HCT116 (cell line): ENCODE data around the gene ELAC1. TPM values are rescaled to one million over a fixed set of nuclear protein-coding genes. Genes with fewer than 3 reads are reported as not detected.

Source experiments
- ATAC-seq: fragments of 200-7000 bp; cut with Tn5 transposase; 2 replicates; pipeline ENCODE4 v1.9.1; 2020; ENCODE audit warnings: mild to moderate bottlenecking, moderate library complexity
- BruUV-seq: library from RNA; stranded (reverse); fragments of 400-500 nt; replicated peaks from 2 replicates; lab custom pipeline; 2021; lab: Mats Ljungman, UMichigan
- CTCF ChIA-PET: fragments of 300-600 bp; sonication (Branson Sonifier 250); formaldehyde crosslinking; loops from one replicate; lab custom pipeline; 2021; ENCODE audit warnings: antibody characterized with exemption; lab: Charles Lee
- POLR2A ChIA-PET: fragments of 300-600, 350-600 bp; sonication (Branson Sonifier 250); formaldehyde crosslinking; loops from one replicate; lab custom pipeline; 2021; ENCODE audit warnings: antibody characterized with exemption; lab: Charles Lee
- RAD21 ChIA-PET, 2 experiments: fragments of 300-600 bp; sonication (Branson Sonifier 250); formaldehyde crosslinking; loops; one replicate each; lab custom pipeline; 2023; ENCODE audit warnings: low total read pairs in 2 of 2; ENCODE audit not compliant: uncharacterized antibody in 2 of 2, unreplicated experiment in 2 of 2, low non-redundant PET in 1 of 2; lab: Charles Lee
- DNase-seq: peaks from one replicate; pipeline ENCODE4 v3.0.0-alpha.2; 2010; ENCODE audit warnings: low read depth, low spot score
- H2AFZ ChIP-seq: fragments of 200-600 bp; shearing (Covaris generic), sonication (generic); 2 replicates; pipeline ENCODE4 v1.6.1; 2017; ENCODE audit warnings: low read depth, mixed run types, mixed read lengths, antibody characterized with exemption, low read length; ENCODE audit not compliant: poor library complexity, severe bottlenecking
- H3K27ac ChIP-seq: 2 replicates; pipeline ENCODE4 v1.5.1; 2012; ENCODE audit warnings: low read depth, low read length
- H3K27me3 ChIP-seq: fragments of 200-600 bp; sonication (generic); 2 replicates; pipeline ENCODE4 v1.6.1; 2016; ENCODE audit warnings: mixed run types, low read length, mixed read lengths; ENCODE audit not compliant: insufficient read depth
- H3K36me3 ChIP-seq, 2 experiments: fragments of 200-500 bp in 1 of 2; fragments of 200-600 bp in 1 of 2; sonication (Bioruptor generic) in 1 of 2; sonication (generic) in 1 of 2; 2 replicates each; pipeline versions ENCODE4 v1.5.1 to v1.6.1; 2014 to 2016; ENCODE audit warnings: low read length in 2 of 2, inconsistent platforms in 1 of 2, mixed read lengths in 1 of 2, mixed run types in 1 of 2; ENCODE audit not compliant: insufficient read depth in 2 of 2, control insufficient read depth in 1 of 2
- H3K4me1 ChIP-seq, 2 experiments: fragments of 200-600 bp in 1 of 2; sonication (generic) in 1 of 2; 2 replicates each; pipeline versions ENCODE4 v1.5.1 to v1.6.1; 2012 to 2017; ENCODE audit warnings: low read length in 2 of 2, inconsistent platforms in 1 of 2, mild to moderate bottlenecking in 1 of 2, mixed read lengths in 1 of 2, mixed run types in 1 of 2, moderate library complexity in 1 of 2; ENCODE audit not compliant: insufficient read depth in 2 of 2, control insufficient read depth in 1 of 2
- H3K4me2 ChIP-seq: fragments of 200-600 bp; sonication (generic); 2 replicates; pipeline ENCODE4 v1.6.1; 2017; ENCODE audit warnings: mixed run types, low read length, mixed read lengths
- H3K4me3 ChIP-seq, 2 experiments: fragments of 200-600 bp in 1 of 2; sonication (generic) in 1 of 2; replicated peaks in 1 of 2; 2 replicates each; pipeline ENCODE4 v1.5.1; 2011 to 2016; ENCODE audit warnings: low read length in 2 of 2, control low read depth in 1 of 2, low read depth in 1 of 2, mild to moderate bottlenecking in 1 of 2, mixed read lengths in 1 of 2, mixed run types in 1 of 2
- H3K79me2 ChIP-seq: fragments of 200-600 bp; sonication (generic); 2 replicates; pipeline ENCODE4 v1.6.1; 2017; ENCODE audit warnings: mild to moderate bottlenecking, mixed run types, low read length, moderate library complexity, mixed read lengths; ENCODE audit not compliant: insufficient read depth
- H3K9ac ChIP-seq: fragments of 200-600 bp; sonication (generic); 2 replicates; pipeline ENCODE4 v1.6.1; 2016; ENCODE audit warnings: low read length, mixed read lengths
- H3K9me2 ChIP-seq: fragments of 200-600 bp; sonication (generic), shearing (Covaris generic); 2 replicates; pipeline ENCODE4 v1.6.1; 2017; ENCODE audit warnings: mixed run types, mild to moderate bottlenecking, moderate library complexity; ENCODE audit not compliant: insufficient read depth
- H3K9me3 ChIP-seq, 2 experiments: fragments of 200-500 bp in 1 of 2; fragments of 200-600 bp in 1 of 2; sonication (Bioruptor generic) in 1 of 2; sonication (generic) in 1 of 2; 2 replicates each; pipeline ENCODE4 v1.6.1; 2014 to 2017; ENCODE audit warnings: low read length in 2 of 2, mixed read lengths in 2 of 2, inconsistent platforms in 1 of 2, low read depth in 1 of 2, mild to moderate bottlenecking in 1 of 2, mixed run types in 1 of 2, moderate library complexity in 1 of 2; ENCODE audit not compliant: control insufficient read depth in 1 of 2, insufficient read depth in 1 of 2
- H4K20me1 ChIP-seq: fragments of 200-600 bp; sonication (generic), shearing (Covaris generic); 2 replicates; pipeline ENCODE4 v1.6.1; 2017; ENCODE audit warnings: mixed run types, mild to moderate bottlenecking, moderate library complexity; ENCODE audit not compliant: insufficient read depth
- CBX3 ChIP-seq: IDR thresholded peaks from 2 replicates; pipeline ENCODE4 v1.6.1; 2012; ENCODE audit warnings: low read depth
- CEBPB ChIP-seq: IDR thresholded peaks from 2 replicates; pipeline ENCODE4 v1.6.1; 2012; ENCODE audit warnings: low read depth
- EGR1 ChIP-seq: IDR thresholded peaks from 2 replicates; pipeline ENCODE4 v1.6.1; 2012; ENCODE audit warnings: low read depth
- ELF1 ChIP-seq: IDR thresholded peaks from 2 replicates; pipeline ENCODE4 v1.6.1; 2012; ENCODE audit warnings: low read depth, borderline replicate concordance
- EZH2 ChIP-seq: fragments of 200-600 bp; sonication (generic); IDR thresholded peaks from 2 replicates; pipeline ENCODE4 v1.6.1; 2017; ENCODE audit warnings: antibody characterized with exemption, mixed run types
- FOSL1 ChIP-seq: IDR thresholded peaks from 2 replicates; pipeline ENCODE4 v1.6.1; 2012; ENCODE audit warnings: low read depth
- JUND ChIP-seq: IDR thresholded peaks from 2 replicates; pipeline ENCODE4 v1.6.1; 2012
- POLR2AphosphoS5 ChIP-seq: IDR thresholded peaks from 2 replicates; pipeline ENCODE4 v1.6.1; 2011; ENCODE audit warnings: mild to moderate bottlenecking, low read depth, low read length, moderate library complexity
- RAD21 ChIP-seq: IDR thresholded peaks from 2 replicates; pipeline ENCODE4 v1.6.1; 2012; ENCODE audit warnings: low read depth, mild to moderate bottlenecking
- SIN3A ChIP-seq: IDR thresholded peaks from 2 replicates; pipeline ENCODE4 v1.6.1; 2012; ENCODE audit warnings: low read depth
- SP1 ChIP-seq: IDR thresholded peaks from 2 replicates; pipeline ENCODE4 v1.6.1; 2012; ENCODE audit warnings: low read depth
- YY1 ChIP-seq: IDR thresholded peaks from 2 replicates; pipeline ENCODE4 v1.6.1; 2011; ENCODE audit warnings: low read length, low read depth, moderate library complexity, mild to moderate bottlenecking; ENCODE audit not compliant: insufficient replicate concordance; ENCODE audit errors: extremely low read depth
- ZFX ChIP-seq: fragments of 450-650 bp; IDR thresholded peaks from 2 replicates; pipeline ENCODE4 v1.6.1; 2017
- ZNF274 ChIP-seq: fragments of 200-500 bp; sonication (Bioruptor generic); IDR thresholded peaks from 2 replicates; pipeline ENCODE4 v1.6.1; 2014; ENCODE audit warnings: mild to moderate bottlenecking, low read depth, low read length, inconsistent platforms
- intact Hi-C: fragments of 100-400 bp; cut with micrococcal nuclease; formaldehyde crosslinking; loops from 2 replicates; pipeline ENCODE4 v1.10.0; 2022
- total RNA-seq: library from RNA; stranded (reverse); gene quantifications from one replicate; pipeline ENCODE4 v1.2.1, GENCODE V29; 2021; ENCODE audit not compliant: unreplicated experiment
- TF ChIP-seq, protein P1 (sequence below), 3 experiments: fragments of 200-600 bp in 1 of 3; sonication (generic) in 1 of 3; IDR thresholded peaks in 2 of 3; conservative IDR thresholded peaks in 1 of 3; 2 replicates each; pipeline ENCODE4 v1.5.1; 2012 to 2017; ENCODE audit warnings: low read depth in 2 of 3, low read length in 2 of 3, antibody characterized with exemption in 1 of 3, borderline replicate concordance in 1 of 3, control low read depth in 1 of 3, mild to moderate bottlenecking in 1 of 3, mixed read lengths in 1 of 3, mixed run types in 1 of 3, moderate library complexity in 1 of 3; ENCODE audit not compliant: insufficient read depth in 1 of 3
- TF ChIP-seq, protein P2 (sequence below): IDR thresholded peaks from 2 replicates; pipeline ENCODE4 v1.6.1; 2012; ENCODE audit warnings: low read depth
- TF ChIP-seq, protein P3 (sequence below): IDR thresholded peaks from 2 replicates; pipeline ENCODE4 v1.6.1; 2012

Gene ELAC1
- total RNA-seq, 1 experiment from 2014 or later = 8.6 TPM

GRCh38 chr18:51021226-51021965, 53.6 kb downstream of the ELAC1 start:
- H3K9me2 ChIP-seq = no peaks in the 10 kb centered on the region
- H3K9me3 ChIP-seq = no peaks in the 10 kb centered on the region
- ATAC-seq (no peak), DNase-seq (no peak)
- no peak overlapping the region for H3K4me3 ChIP-seq
- H3K4me2 ChIP-seq = no peak overlapping the region
- no peak overlapping the region for H2AFZ ChIP-seq
- H3K4me1 ChIP-seq = no peaks in the 10 kb centered on the region
- POLR2A ChIA-PET = no interaction called here
- no peaks in the 10 kb centered on the region for H3K27me3 ChIP-seq
- no peak overlapping the region for H3K9ac ChIP-seq
- no peaks in the 10 kb centered on the region for H4K20me1 ChIP-seq
- no peak for TF ChIP-seq ZFX
- no peak for TF ChIP-seq CBX3
- no peak for TF ChIP-seq YY1
- TF ChIP-seq FOSL1 = no peak
- TF ChIP-seq JUND = no peak
- no peak for TF ChIP-seq SP1
- TF ChIP-seq SIN3A = no peak
- no peak for TF ChIP-seq EZH2
- TF ChIP-seq, protein P1, sequence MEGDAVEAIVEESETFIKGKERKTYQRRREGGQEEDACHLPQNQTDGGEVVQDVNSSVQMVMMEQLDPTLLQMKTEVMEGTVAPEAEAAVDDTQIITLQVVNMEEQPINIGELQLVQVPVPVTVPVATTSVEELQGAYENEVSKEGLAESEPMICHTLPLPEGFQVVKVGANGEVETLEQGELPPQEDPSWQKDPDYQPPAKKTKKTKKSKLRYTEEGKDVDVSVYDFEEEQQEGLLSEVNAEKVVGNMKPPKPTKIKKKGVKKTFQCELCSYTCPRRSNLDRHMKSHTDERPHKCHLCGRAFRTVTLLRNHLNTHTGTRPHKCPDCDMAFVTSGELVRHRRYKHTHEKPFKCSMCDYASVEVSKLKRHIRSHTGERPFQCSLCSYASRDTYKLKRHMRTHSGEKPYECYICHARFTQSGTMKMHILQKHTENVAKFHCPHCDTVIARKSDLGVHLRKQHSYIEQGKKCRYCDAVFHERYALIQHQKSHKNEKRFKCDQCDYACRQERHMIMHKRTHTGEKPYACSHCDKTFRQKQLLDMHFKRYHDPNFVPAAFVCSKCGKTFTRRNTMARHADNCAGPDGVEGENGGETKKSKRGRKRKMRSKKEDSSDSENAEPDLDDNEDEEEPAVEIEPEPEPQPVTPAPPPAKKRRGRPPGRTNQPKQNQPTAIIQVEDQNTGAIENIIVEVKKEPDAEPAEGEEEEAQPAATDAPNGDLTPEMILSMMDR (IDR thresholded peaks at IDR 0.05 in 2 of 3, conservative IDR thresholded peaks at IDR 0.05 in 1 of 3; ENCODE audit: borderline replicate concordance in 1 of 3, insufficient read depth in 1 of 3, low read depth in 2 of 3, low read length in 2 of 3) = no peak
- TF ChIP-seq, protein P2, sequence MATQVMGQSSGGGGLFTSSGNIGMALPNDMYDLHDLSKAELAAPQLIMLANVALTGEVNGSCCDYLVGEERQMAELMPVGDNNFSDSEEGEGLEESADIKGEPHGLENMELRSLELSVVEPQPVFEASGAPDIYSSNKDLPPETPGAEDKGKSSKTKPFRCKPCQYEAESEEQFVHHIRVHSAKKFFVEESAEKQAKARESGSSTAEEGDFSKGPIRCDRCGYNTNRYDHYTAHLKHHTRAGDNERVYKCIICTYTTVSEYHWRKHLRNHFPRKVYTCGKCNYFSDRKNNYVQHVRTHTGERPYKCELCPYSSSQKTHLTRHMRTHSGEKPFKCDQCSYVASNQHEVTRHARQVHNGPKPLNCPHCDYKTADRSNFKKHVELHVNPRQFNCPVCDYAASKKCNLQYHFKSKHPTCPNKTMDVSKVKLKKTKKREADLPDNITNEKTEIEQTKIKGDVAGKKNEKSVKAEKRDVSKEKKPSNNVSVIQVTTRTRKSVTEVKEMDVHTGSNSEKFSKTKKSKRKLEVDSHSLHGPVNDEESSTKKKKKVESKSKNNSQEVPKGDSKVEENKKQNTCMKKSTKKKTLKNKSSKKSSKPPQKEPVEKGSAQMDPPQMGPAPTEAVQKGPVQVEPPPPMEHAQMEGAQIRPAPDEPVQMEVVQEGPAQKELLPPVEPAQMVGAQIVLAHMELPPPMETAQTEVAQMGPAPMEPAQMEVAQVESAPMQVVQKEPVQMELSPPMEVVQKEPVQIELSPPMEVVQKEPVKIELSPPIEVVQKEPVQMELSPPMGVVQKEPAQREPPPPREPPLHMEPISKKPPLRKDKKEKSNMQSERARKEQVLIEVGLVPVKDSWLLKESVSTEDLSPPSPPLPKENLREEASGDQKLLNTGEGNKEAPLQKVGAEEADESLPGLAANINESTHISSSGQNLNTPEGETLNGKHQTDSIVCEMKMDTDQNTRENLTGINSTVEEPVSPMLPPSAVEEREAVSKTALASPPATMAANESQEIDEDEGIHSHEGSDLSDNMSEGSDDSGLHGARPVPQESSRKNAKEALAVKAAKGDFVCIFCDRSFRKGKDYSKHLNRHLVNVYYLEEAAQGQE = no peak
- no peak for TF ChIP-seq EGR1
- TF ChIP-seq, protein P3, sequence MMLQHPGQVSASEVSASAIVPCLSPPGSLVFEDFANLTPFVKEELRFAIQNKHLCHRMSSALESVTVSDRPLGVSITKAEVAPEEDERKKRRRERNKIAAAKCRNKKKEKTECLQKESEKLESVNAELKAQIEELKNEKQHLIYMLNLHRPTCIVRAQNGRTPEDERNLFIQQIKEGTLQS = no peak
- no peak for TF ChIP-seq ELF1
- TF ChIP-seq RAD21 = no peak
- TF ChIP-seq ZNF274 = no peak
- TF ChIP-seq CEBPB = no peak
- no peak for TF ChIP-seq POLR2AphosphoS5
- CTCF ChIA-PET = no interaction called here
- RAD21 ChIA-PET = no interaction called here
- no peak overlapping the region for H3K27ac ChIP-seq
- H3K36me3 ChIP-seq = no peaks in the 10 kb centered on the region
- BruUV-seq = no TSS peak
- no peaks in the 10 kb centered on the region for H3K79me2 ChIP-seq
- intact Hi-C loops = no loop called here
